ENCODE data around the gene DAPK3.
"Not testable (repeated sequence)": the region's sequence is repeated elsewhere in the genome, so short reads cannot be mapped to it uniquely, and the experiment has no call there.

Gene DAPK3

GRCh38 chr19:3954107-3954506 lies 16.8 kb downstream of the DAPK3 start:
- no peak for DNase-seq (ENCODE audit: low read depth)

GRCh38 chr19:3952755-3953276 lies 18.1 kb downstream of the DAPK3 start:
- not testable (repeated sequence) for DNase-seq (ENCODE audit: low read depth)

GRCh38 chr19:3950871-3951861 lies 19.7 kb downstream of the DAPK3 start:
- DNase-seq (ENCODE audit: low read depth), result no peak

GRCh38 chr19:3949997-3950859 lies 20.7 kb downstream of the DAPK3 start:
- no peak for DNase-seq (ENCODE audit: low read depth)

- DNase-seq (ENCODE audit: low read depth), result no peak
Observed at GRCh38 chr19:3949294-3949693, 21.6 kb downstream of the DAPK3 start.

- not testable (repeated sequence) for DNase-seq (ENCODE audit: low read depth)
Observed at GRCh38 chr19:3947316-3947933, 23.5 kb downstream of the DAPK3 start.

GRCh38 chr19:3945838-3946237 lies 25.1 kb downstream of the DAPK3 start:
- no peak for DNase-seq (ENCODE audit: low read depth)

GRCh38 chr19:3944018-3944721 lies 26.7 kb downstream of the DAPK3 start:
- no peak for DNase-seq (ENCODE audit: low read depth)

- no peak for DNase-seq (ENCODE audit: low read depth)
Observed at GRCh38 chr19:3942790-3943409, 28.0 kb downstream of the DAPK3 start.

GRCh38 chr19:3938300-3938950 lies 32.5 kb downstream of the DAPK3 start:
- DNase-seq (ENCODE audit: low read depth), result not testable (repeated sequence)

GRCh38 chr19:3936506-3937442 lies 34.1 kb downstream of the DAPK3 start:
- DNase-seq (ENCODE audit: low read depth), result no peak

- DNase-seq (ENCODE audit: low read depth), result no peak
Observed at GRCh38 chr19:3932931-3933810, 37.7 kb downstream of the DAPK3 start, which contains the start of gene NMRK2. Gene NMRK2, plus strand, starts transcription at chr19:3933069. Its CDS starts 603 bp downstream, at chr19:3933672.

GRCh38 chr19:3931041-3931440 lies 39.9 kb downstream of the DAPK3 start:
- no peak for DNase-seq (ENCODE audit: low read depth)

GRCh38 chr19:3923912-3924311 lies 47.0 kb downstream of the DAPK3 start:
- no peak for DNase-seq (ENCODE audit: low read depth)

GRCh38 chr19:3923096-3923758 lies 47.7 kb downstream of the DAPK3 start:
- DNase-seq (ENCODE audit: low read depth), result no peak

- DNase-seq (ENCODE audit: low read depth), result no peak
Observed at GRCh38 chr19:3919793-3920192, 51.1 kb downstream of the DAPK3 start.

GRCh38 chr19:3916033-3916432 lies 54.9 kb downstream of the DAPK3 start:
- DNase-seq (ENCODE audit: low read depth), result no peak

GRCh38 chr19:3914199-3914598 lies 56.7 kb downstream of the DAPK3 start:
- no peak for DNase-seq (ENCODE audit: low read depth)
